Large intestine (tissue), 3 donors: Measurements from ENCODE around the gene HJURP. TPM values are rescaled to one million over a fixed set of nuclear protein-coding genes. Genes with fewer than 3 reads are reported as not detected.

Experiments used
- DNase-seq, 2 donors: peaks; one replicate each; pipeline versions ENCODE4 v3.0.0 to v3.0.0-alpha.2; 2013
- H3K27ac ChIP-seq: one replicate; pipeline ENCODE4 v1.5.1; 2013; ENCODE audit warnings: low read length
- H3K27me3 ChIP-seq: 2 replicates; pipeline ENCODE4 v1.6.1; 2013; ENCODE audit warnings: low read length; ENCODE audit not compliant: control insufficient read depth, insufficient read depth
- H3K36me3 ChIP-seq: 2 replicates; pipeline ENCODE4 v1.6.1; 2013; ENCODE audit warnings: low read length; ENCODE audit not compliant: control insufficient read depth, insufficient read depth
- H3K4me1 ChIP-seq: one replicate; pipeline ENCODE4 v1.6.1; 2013; ENCODE audit warnings: low read length; ENCODE audit not compliant: control insufficient read depth, insufficient read depth
- H3K4me3 ChIP-seq: one replicate; pipeline ENCODE4 v1.5.1; 2013; ENCODE audit warnings: low read length
- H3K9me3 ChIP-seq: one replicate; pipeline ENCODE4 v1.6.1; 2013; ENCODE audit warnings: mild to moderate bottlenecking, low read depth, low read length, moderate library complexity; ENCODE audit not compliant: control insufficient read depth
- WGBS: methylation state at CpG from one replicate; pipeline ENCODE4 v1.1.5; 2013; ENCODE audit warnings: low lambda C conversion rate; ENCODE audit not compliant: insufficient coverage; 5-methylcytosine and 5-hydroxymethylcytosine counted together
- polyA plus RNA-seq: library from polyadenylated mRNA; unstranded; fragments of 120-200 nt; gene quantifications from one replicate; pipeline ENCODE4 v1.2.1, GENCODE V29; 2013

Gene HJURP
- polyA plus RNA-seq, 1 donor, result 10.6 TPM

DNA sequence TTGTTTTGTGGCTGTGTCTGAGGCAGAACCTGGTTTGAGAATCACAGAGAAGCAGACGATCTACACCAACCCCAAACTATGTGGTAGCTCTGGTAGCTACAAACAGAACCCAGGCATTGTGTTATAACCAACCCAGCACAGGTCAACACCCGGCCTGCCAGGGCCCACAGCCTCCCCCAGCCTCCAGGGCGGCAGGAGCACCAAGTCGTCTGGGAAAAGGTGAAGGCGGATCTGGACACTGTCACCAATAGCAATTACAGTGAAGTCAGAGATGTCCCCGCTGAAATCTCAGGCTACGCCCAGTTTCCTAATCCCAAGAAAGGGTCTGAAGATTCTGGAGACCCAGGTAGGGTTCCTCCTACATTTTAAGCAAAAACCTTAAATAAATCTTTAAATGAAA lies 3.6 kb downstream of the HJURP start:
- Histone ChIP-seq H3K4me1 (no peaks in the 10 kb centered on the region), H3K27ac (no peak overlapping the region), H3K4me3 (no peak overlapping the region), H3K9me3 (no peaks in the 10 kb centered on the region), H3K36me3 (peaks cover 28% of the 10 kb centered on the region), H3K27me3 (no peaks in the 10 kb centered on the region)
- WGBS, result no CpG with 5 or more reads among the region's 7 CpGs
- no peak for DNase-seq

DNA sequence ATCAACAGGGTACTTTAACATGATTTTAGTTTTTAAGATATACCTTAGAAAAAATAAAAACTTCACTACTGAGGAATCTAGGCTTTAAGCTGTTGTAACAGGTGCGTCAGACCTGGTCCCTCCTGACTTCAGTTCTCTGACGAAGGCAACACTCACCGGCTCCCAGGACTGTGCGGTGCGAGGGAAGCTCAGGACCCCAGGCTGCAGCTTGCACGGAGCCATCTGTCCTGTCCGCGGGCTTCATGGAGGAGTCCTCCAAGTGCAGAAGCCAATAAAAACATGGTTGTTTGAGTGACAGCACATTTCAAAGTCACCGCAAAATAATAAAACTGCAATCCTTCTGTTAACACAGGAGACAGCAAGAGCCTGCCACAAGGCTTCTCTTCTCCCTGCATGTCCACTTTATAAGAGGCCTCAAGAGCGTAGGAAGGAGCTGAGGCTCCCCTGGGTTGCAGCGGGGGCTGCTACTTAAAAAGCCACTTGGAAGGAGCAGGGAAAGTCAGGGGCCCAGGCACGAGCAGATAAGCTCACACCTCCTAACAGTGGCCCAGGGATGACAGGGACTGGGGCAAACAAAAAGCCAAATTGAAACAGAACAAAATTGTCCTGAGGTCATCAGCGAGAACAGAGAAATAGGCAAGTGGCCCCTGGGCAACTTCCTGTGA lies 4.6 kb downstream of the HJURP start:
- H3K4me3 ChIP-seq, result no peak overlapping the region
- no peak for DNase-seq

DNA sequence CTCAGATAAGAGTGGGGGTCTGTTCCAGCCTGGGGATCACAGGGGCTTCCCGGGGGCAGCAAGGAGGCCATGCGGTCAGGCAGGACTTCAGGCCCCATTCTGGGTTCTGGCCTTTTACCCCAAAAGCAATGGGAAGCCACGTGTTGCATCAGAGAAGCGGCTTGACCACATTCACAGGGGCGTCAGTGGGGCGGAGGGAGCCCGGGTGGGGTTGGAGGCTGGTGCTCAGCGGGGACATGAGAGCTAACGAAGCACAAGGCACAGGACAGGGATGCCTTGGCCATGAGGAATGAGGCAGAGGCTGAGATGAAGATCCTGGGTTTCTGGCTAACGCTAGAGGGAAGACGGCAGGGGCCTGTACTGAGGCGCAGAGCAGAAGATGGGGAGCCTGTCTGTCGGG lies 6.1 kb downstream of the HJURP start:
- no peak overlapping the region for H3K27ac ChIP-seq
- WGBS, result no CpG with 5 or more reads among the region's 13 CpGs
- DNase-seq, result no peak
- no peak overlapping the region for H3K4me3 ChIP-seq
- no peaks in the 10 kb centered on the region for H3K27me3 ChIP-seq
- no peaks in the 10 kb centered on the region for H3K4me1 ChIP-seq
- H3K9me3 ChIP-seq, result no peaks in the 10 kb centered on the region
- H3K36me3 ChIP-seq, result peaks cover 43% of the 10 kb centered on the region

More for the DNA sequence above, 4.6 kb downstream of the HJURP start:
- H3K27ac ChIP-seq, result no peak overlapping the region
- WGBS, result 80% methylated on average over 2 of the region's 13 CpGs
- H3K9me3 ChIP-seq, result no peaks in the 10 kb centered on the region
- H3K27me3 ChIP-seq, result no peaks in the 10 kb centered on the region
- no peaks in the 10 kb centered on the region for H3K4me1 ChIP-seq
- peaks cover 32% of the 10 kb centered on the region for H3K36me3 ChIP-seq

DNA sequence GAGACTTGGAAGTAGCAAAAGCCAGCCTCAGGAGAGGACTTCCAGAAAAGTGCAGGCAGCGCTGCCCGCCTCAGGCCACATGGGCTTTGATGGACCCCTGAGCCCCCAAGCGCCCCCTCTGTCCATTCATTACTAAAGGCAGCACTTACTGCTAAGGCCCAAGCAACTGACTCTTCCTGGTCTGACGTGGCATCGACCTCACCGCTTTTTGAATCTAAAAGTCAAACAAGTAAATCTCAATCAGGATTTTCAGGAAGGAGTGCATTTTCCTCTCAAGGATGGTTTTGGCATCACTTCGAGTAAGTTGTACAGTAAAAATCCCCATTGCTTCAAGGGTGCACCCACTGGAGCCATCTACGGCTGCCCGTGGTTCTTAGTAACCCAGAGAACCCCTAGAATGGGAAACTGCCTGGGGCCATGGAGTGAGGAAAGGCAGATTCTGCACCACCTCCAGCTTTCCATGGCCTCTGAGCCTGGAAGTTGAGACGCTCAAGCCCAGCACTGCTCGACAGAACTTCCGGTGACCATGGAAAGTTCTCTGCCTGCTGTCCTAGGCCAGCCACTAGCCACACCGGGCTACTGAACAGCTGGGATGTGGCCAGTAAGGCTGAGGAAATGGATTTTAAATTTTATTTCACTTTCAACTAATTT lies 7.0 kb downstream of the HJURP start:
- Histone ChIP-seq H3K4me1 (no peaks in the 10 kb centered on the region), H3K27me3 (no peaks in the 10 kb centered on the region), H3K4me3 (no peak overlapping the region), H3K27ac (no peak overlapping the region), H3K36me3 (peaks cover 45% of the 10 kb centered on the region), H3K9me3 (no peaks in the 10 kb centered on the region)
- no peak for DNase-seq
- no CpG with 5 or more reads among the region's 13 CpGs for WGBS

DNA sequence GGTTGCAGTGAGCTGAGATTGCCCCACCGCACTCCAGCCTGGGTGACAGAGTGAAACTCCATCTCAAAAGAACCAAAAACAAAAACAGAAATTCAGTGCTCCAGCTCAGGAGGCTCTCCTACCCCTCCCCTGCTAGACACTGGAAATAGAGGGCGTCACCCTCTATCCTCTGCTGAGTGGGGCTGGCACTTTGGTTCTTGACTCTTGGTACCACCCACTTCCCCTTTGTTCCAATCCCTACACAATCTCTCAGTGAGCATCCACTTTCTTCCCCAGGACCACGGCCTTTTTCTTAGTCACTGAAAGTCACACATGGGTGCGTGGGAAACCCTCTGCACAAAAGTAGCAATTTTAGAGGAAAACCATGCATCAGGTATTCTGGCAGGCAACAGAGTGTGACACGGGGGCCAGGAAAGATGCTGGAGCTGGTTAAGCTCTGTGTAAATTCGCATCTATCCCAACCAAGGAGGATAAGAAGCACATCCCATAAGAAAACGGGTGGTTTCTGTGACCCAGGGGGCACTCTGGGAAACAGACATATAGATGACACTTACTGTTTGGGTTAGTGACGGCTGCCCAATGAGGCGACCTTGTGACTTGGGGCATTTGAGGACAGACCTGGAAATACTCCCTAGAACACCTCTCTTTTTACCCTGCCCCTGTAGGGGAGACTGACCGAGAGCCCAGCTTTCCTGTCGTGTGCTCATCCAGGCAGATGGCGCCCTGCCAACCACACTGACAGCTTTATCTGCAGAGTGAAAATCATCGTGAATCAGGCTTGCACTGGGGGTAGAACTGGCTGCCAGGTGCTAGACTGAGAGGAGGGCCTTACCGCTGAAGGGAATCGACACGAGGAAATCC lies 7.7 kb downstream of the HJURP start:
- no peak for DNase-seq
- 80% methylated on average over 1 of the region's 16 CpGs for WGBS
- H3K9me3 ChIP-seq, result no peaks in the 10 kb centered on the region
- no peak overlapping the region for H3K4me3 ChIP-seq
- H3K27ac ChIP-seq, result no peak overlapping the region
- no peaks in the 10 kb centered on the region for H3K4me1 ChIP-seq
- H3K27me3 ChIP-seq, result no peaks in the 10 kb centered on the region
- H3K36me3 ChIP-seq, result peaks cover 48% of the 10 kb centered on the region

DNA sequence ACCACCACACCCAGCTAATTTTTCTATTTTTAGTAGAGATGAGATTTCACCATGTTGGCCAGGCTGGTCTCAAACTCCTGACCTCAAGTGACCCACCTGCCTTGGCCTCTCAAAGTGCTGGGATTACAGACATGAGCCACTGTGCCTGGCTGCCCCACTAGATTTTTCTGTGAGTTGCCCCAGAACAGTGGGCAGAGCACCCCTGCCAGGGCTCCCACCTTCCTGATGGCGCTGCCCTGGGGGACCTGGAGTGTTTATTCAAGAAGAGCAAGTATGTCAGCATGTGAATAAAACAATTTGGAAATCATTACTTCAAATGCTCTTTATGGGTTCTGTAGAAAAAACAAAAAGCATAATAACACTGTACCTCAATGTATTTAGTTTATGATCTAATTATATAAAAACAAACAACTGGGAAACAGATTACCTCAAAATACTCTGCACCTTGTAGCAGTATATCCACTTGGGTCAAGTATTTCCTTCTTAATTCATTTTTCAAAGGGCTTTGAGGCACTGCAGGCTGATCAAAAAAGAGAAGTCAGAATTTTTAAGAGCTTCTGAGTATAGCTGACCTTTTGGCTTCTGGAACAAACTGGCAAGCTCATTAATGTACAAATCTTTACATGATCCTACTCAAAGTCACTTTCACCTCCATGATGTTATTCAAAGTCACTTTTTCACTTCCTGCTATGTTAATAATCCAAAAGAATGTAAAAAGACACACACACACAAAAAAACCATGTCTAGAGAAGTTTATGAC lies 8.9 kb downstream of the HJURP start:
- Histone ChIP-seq H3K4me1 (no peaks in the 10 kb centered on the region), H3K4me3 (no peak overlapping the region), H3K27me3 (no peaks in the 10 kb centered on the region), H3K36me3 (peaks cover 53% of the 10 kb centered on the region), H3K27ac (no peak overlapping the region), H3K9me3 (no peaks in the 10 kb centered on the region)
- no CpG with 5 or more reads among the region's 1 CpG for WGBS
- no peak for DNase-seq

DNA sequence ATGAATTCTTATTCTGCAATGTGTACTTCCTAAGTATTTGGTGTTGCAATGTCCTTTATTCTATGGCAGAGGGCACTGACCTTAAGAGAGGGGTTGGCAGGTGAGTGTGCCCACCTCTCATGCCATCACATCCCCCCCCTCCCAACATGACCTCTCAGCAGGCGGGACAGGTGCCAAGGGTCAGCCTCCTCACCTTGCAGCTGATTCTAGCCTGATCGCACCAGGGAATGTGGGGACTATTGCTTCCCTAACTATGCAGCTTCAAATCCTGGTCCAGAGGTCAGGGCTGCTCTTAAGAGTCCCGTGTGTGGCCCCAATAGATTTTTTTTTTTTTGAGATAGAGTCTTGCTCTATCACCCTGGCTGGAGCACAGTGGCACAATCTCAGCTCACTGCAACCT lies 9.5 kb downstream of the HJURP start:
- H3K9me3 ChIP-seq, result no peaks in the 10 kb centered on the region
- H3K36me3 ChIP-seq, result peaks cover 53% of the 10 kb centered on the region
- DNase-seq, result no peak
- no peak overlapping the region for H3K4me3 ChIP-seq
- no peaks in the 10 kb centered on the region for H3K4me1 ChIP-seq
- no CpG with 5 or more reads among the region's 3 CpGs for WGBS
- no peak overlapping the region for H3K27ac ChIP-seq
- H3K27me3 ChIP-seq, result no peaks in the 10 kb centered on the region

DNA sequence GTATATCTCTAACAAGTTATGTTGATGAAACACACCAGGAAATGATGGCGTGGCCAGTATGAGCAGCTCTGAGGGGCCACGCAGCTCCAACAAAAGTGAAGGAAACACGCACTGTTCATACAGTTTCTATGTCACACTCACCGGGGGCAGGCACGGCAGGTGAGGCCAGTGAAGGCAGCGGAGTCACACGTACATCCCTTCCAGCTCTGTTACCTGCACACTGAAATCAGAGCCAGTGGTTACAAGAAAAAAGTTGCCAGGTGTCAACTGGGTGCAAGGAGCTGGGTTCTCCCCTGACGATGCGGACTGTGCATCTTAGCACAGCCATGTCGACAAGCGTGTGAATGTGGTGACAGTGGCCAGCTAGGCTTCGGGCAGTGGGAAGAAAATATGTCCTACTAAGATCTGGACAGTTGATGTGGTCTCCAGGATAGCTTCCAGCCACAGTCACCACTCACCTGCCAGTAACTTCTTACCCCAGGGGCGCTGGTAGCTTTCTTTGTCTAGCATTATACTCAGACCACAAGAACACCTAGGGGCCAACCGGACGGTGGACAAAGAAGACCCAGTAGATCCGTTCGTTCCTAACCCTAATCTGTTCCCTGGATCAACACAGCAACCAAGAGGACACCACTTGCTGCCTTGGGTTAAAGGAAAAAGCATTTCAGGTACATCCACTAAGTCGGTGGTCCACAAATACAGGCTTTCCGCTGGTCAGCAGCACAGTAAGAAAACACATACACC lies 10.1 kb downstream of the HJURP start:
- no CpG with 5 or more reads among the region's 19 CpGs for WGBS
- no peaks in the 10 kb centered on the region for H3K27me3 ChIP-seq
- DNase-seq, result no peak
- no peak overlapping the region for H3K27ac ChIP-seq
- no peaks in the 10 kb centered on the region for H3K9me3 ChIP-seq
- no peaks in the 10 kb centered on the region for H3K4me1 ChIP-seq
- peaks cover 56% of the 10 kb centered on the region for H3K36me3 ChIP-seq
- no peak overlapping the region for H3K4me3 ChIP-seq

DNA sequence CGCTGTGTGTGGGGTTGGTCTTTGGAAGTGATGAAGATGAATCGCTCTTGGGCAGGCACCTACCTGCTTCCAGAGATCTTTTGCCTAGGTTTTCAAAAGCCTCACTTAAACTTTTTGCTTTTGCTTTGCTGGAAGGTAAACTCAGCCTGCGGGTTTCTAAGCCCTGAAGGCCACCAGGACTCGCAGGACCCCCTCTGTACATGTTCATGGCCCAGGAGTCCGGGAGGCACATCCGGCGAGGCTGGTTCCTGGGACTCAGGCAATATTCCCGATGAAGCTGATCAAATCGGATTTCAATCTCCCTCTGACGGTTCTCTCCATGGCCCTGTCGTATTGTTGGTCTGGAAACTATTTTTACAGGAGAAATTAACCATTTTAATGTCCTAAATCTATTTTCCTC lies 13.2 kb downstream of the HJURP start:
- no peak for DNase-seq
- H3K27me3 ChIP-seq, result no peaks in the 10 kb centered on the region
- no peak overlapping the region for H3K4me3 ChIP-seq
- H3K27ac ChIP-seq, result no peak overlapping the region
- no peaks in the 10 kb centered on the region for H3K9me3 ChIP-seq
- H3K36me3 ChIP-seq, result peaks cover 44% of the 10 kb centered on the region
- no CpG with 5 or more reads among the region's 11 CpGs for WGBS
- H3K4me1 ChIP-seq, result no peaks in the 10 kb centered on the region
